HG02840 (cell line): ENCODE data around the gene TMEM231.
A peak's percentile ranks its signal among the peaks of the same experiment; 100 is the strongest.
"Not testable (repeated sequence)": the region's sequence is repeated elsewhere in the genome, so short reads cannot be mapped to it uniquely, and the experiment has no call there.

Experiments
- ATAC-seq: cut with Tn5 transposase; IDR thresholded peaks from one replicate; pipeline ENCODE4 v1.9.1; 2021; ENCODE audit warnings: mild to moderate bottlenecking, moderate library complexity, moderate number of reproducible peaks; ENCODE audit not compliant: unreplicated experiment, low FRiP score

TMEM231 gene

DNA sequence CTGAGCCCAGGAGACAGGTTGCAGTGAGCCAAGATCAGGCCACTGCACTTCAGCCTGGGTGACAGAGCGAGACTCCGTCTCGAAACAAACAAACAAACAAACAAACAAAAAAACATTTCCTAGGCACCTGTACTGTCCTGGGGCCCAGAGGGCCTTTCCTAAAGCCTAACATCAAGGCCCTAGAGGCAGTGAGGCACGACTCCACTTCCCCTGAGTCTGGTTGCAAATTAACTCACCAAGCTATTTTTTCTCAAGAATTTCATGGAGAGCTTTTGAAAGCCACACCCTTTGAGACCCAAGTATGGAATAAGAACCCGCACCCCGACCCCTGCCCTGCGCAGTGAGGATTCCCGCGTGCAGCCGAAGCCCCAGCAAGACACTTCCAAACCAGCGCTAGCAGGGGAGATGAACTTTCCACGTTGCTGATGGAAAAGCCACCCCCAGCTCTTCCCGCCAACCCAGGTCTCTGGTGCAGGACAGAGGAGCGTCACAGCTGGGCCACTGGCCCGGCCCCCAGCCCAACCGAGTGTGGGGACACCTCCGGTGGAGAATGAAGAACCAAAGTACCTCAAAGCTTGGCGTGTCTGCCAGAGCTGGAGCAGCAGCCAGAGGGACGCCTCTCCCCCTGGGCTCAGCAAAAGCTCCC is 21.4 kb downstream of the TMEM231 start:
- ATAC-seq, result no peak

- ATAC-seq, result no peak
Observed at GRCh38 chr16:75532791-75533190, 23.3 kb downstream of the TMEM231 start.

- ATAC-seq, result no peak
Observed at GRCh38 chr16:75532142-75532765, 23.8 kb downstream of the TMEM231 start.

- ATAC-seq, result no peak
Observed at GRCh38 chr16:75529959-75530358, 26.1 kb downstream of the TMEM231 start.

GRCh38 chr16:75529056-75529905 is 26.8 kb downstream of the TMEM231 start:
- no peak for ATAC-seq

GRCh38 chr16:75527825-75528299 is 28.2 kb downstream of the TMEM231 start:
- ATAC-seq, result no peak

GRCh38 chr16:75526032-75526790 is 29.8 kb downstream of the TMEM231 start:
- ATAC-seq, result no peak

- no peak for ATAC-seq
Observed at GRCh38 chr16:75519175-75519574, 36.9 kb downstream of the TMEM231 start.

- ATAC-seq, result peak; percentile 30
Observed at GRCh38 chr16:75516189-75516966, 39.7 kb downstream of the TMEM231 start.

GRCh38 chr16:75514296-75514695 is 41.8 kb downstream of the TMEM231 start:
- no peak for ATAC-seq

- no peak for ATAC-seq
Observed at GRCh38 chr16:75506574-75506973, 49.5 kb downstream of the TMEM231 start.

DNA sequence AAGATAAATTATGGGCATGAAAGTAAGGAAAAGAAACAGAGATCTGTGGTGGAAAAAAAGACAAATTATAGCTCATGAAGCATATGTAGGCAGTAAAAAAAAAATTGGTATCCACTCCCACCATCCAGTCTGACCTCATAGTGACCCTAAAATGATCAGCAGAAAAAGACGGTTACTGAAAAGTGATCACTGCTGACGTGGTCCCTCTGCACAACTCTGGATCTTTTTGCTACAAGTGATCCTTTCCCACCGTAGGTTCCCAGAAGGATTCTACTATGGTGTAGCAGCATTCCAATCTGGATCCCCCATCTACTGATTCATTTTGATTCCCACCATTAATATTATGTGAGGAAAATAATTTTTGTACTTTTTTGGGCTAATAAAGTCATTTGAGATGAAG is 49.9 kb downstream of the TMEM231 start:
- no peak for ATAC-seq

- no peak for ATAC-seq
Observed at GRCh38 chr16:75503801-75504200, 52.3 kb downstream of the TMEM231 start.

DNA sequence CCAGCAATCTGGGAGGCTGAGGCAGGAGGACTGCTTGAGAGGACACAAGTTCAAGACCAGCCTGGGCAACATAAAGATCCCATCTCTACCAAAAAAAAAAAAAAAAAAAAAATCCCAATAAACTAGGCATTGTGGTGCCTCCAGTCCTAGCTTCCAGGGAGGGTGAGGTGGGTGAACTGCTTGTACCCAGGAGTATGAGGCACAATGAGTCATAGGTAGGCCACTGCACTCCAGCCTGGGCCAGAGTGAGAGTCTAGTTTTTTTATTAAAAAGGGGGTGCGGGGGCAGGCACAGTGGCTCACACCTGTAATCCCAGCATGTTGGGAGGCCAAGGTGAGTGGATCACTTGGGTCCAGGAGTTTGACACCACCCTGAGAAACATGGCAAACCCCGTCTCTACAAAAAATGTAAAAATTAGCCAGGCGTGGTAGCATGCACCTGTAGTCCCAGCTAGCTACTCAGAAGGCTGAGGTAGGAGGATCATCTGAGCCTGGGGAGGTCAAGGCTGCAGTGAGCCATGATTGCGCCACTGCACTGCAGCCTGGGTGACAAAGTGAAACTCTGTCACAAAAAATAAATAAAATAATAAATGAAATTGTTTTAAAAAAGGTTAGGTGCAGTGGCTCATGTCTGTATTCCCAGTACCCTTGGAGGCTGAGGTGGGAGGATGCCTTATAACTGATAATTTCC is 53.0 kb downstream of the TMEM231 start:
- no peak for ATAC-seq

- not testable (repeated sequence) for ATAC-seq
Observed at GRCh38 chr16:75501820-75502219, 54.2 kb downstream of the TMEM231 start.

- no peak for ATAC-seq
Observed at GRCh38 chr16:75501359-75501758, 54.7 kb downstream of the TMEM231 start.

GRCh38 chr16:75498605-75499322 is 57.3 kb downstream of the TMEM231 start:
- ATAC-seq, result not testable (repeated sequence)

DNA sequence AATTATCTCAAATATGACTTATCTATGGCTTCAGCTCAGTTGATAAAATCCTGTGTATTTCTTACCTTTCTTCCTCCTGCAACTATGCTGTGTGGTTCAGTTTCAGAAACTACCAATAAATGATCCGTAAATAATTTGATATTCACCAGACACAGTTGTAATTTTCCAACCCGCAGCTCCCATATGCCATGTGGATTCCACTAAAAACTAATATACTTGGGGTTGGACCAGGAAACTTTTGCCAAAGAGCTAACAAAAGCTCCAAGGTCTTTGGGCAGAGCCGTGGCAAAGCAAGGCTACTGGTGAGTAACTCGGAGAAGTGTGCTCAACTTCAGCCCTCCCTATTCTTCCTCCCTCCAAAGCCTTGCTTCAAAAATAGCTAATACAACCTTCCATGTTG is 58.5 kb downstream of the TMEM231 start:
- no peak for ATAC-seq
